ENCODE measurements around the gene MACO1. TPM values are rescaled to one million over a fixed set of nuclear protein-coding genes. Genes with fewer than 3 reads are reported as not detected.
A peak's percentile ranks its signal among the peaks of the same experiment; 100 is the strongest.
"Not testable (repeated sequence)": the region's sequence is repeated elsewhere in the genome, so short reads cannot be mapped to it uniquely, and the experiment has no call there.

The MACO1 gene, protein sequence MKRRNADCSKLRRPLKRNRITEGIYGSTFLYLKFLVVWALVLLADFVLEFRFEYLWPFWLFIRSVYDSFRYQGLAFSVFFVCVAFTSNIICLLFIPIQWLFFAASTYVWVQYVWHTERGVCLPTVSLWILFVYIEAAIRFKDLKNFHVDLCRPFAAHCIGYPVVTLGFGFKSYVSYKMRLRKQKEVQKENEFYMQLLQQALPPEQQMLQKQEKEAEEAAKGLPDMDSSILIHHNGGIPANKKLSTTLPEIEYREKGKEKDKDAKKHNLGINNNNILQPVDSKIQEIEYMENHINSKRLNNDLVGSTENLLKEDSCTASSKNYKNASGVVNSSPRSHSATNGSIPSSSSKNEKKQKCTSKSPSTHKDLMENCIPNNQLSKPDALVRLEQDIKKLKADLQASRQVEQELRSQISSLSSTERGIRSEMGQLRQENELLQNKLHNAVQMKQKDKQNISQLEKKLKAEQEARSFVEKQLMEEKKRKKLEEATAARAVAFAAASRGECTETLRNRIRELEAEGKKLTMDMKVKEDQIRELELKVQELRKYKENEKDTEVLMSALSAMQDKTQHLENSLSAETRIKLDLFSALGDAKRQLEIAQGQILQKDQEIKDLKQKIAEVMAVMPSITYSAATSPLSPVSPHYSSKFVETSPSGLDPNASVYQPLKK
- total RNA-seq (19.3 TPM), polyA plus RNA-seq (ENCODE audit: insufficient read depth, low read depth, low replicate concordance) (12.1 TPM)
- long read RNA-seq, donor 1, partial matches to known transcripts: 0 of 1 reads
- long read RNA-seq, donor 1, other reads (novel, unspliced or antisense): 0 of 1 reads
- long read RNA-seq, donor 2, partial matches to known transcripts: 5 of 5 reads
- long read RNA-seq, donor 2, other reads (novel, unspliced or antisense): 0 of 5 reads
- long read RNA-seq, donor 3, partial matches to known transcripts: 7 of 7 reads
- long read RNA-seq, donor 3, other reads (novel, unspliced or antisense): 0 of 7 reads
- long read RNA-seq, donor 4, partial matches to known transcripts: 0 of 3 reads
- long read RNA-seq, donor 4, other reads (novel, unspliced or antisense): 0 of 3 reads
- long read RNA-seq, donor 5: 0 reads
- long read RNA-seq, donor 6: 0 reads
- long read RNA-seq, donor 7, partial matches to known transcripts: 6 of 10 reads
- long read RNA-seq, donor 7, other reads (novel, unspliced or antisense): 4 of 10 reads
- long read RNA-seq, donor 8, partial matches to known transcripts: 6 of 7 reads
- long read RNA-seq, donor 8, other reads (novel, unspliced or antisense): 0 of 7 reads
- long read RNA-seq, donor 9, partial matches to known transcripts: 0 of 2 reads
- long read RNA-seq, donor 9, other reads (novel, unspliced or antisense): 0 of 2 reads
- long read RNA-seq, donor 10, partial matches to known transcripts: 0 of 2 reads
- long read RNA-seq, donor 10, other reads (novel, unspliced or antisense): 0 of 2 reads

DNA sequence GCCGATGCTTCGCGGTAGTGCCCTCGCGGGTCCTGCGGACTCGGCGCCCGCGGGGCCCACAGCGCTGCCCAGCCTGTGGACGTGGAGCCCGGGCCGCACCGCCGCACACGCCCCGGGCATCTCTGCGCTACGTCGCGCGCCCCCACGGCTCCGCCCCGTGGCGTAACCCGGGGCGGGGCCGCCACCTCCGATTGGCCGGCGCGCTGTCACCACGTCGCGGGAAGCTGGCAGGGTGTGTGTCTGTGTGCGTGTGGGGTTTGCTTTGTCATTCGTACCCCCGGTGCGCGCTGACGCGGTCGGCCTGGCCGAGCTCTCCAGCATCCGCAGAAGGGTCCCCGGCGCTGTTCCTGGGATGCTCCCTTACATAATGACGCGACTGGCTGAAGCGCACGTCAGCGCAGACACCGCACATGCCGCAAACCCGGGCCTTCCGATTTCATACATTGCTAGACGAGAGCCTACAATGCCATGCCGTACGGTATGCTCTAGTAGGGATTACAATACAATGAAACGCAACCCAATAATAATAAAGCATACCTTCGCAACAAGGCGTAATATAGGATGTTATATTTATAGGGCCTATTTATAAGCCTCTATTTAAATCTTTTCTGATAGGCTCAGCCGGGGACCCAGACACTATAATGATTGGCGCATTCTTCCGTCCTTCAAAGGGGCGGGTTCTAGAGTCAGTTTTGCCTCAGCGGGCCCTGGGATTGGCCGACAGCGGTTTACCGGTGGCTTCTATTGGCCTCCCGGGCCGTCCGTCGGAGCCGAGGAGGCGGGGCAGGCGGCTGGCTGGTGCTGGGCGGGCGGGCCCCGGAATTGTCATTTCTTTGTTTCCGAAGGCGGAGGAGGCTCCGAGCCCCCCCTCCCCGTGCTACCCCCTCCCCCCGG, at the start of gene MACO1:
Gene MACO1 (plus strand): TSS at position 825 of the 894 bp plus-strand sequence. CDS start 202 bp downstream, outside the sequence.
- peak; percentile 97 for FAIRE-seq
- intact Hi-C loops (cut with DNase I): no loop called here

DNA sequence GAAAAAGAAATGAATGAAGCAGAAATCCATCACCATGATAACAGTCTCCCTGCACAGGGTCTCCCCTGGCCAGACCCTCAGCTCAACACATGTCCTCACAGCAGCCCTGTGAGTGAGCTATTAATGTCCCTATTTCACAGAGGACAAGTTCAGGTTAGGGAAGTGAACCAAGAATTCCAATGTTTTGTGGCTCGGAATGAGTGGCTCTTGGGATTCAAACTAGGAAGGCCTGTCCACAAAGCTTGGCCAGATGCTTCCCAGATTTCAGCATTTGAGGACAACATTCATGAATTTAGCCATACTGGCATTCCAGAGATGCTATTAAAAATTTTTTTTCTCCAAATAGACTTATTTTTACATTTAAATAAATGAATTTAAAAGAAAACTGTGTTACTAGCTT, 48.2 kb upstream of the MACO1 start:
- H3K4me1 ChIP-seq (ENCODE audit: control insufficient read depth in 2 of 3, insufficient read depth in 2 of 3, low read depth in 1 of 3, low read length in 3 of 3); H3K36me3 ChIP-seq (ENCODE audit: control insufficient read depth in 2 of 3, insufficient read depth in 3 of 3, low read length in 3 of 3); intact Hi-C loops (cut with DNase I); DNase-seq; FAIRE-seq; H3K4me3 ChIP-seq (ENCODE audit: low read length in 3 of 3); H3K9ac ChIP-seq (ENCODE audit: low read length in 3 of 3); H3K27ac ChIP-seq (ENCODE audit: low read depth in 2 of 2, low read length in 2 of 2); H3K27me3 ChIP-seq (ENCODE audit: control insufficient read depth, insufficient read depth, low read length); H3K9me3 ChIP-seq (ENCODE audit: control insufficient read depth in 2 of 3, insufficient read depth in 1 of 3, low read length in 3 of 3): not testable (repeated sequence)

More for the DNA sequence above, at the start of gene MACO1:
- TF ChIP-seq, protein P1, sequence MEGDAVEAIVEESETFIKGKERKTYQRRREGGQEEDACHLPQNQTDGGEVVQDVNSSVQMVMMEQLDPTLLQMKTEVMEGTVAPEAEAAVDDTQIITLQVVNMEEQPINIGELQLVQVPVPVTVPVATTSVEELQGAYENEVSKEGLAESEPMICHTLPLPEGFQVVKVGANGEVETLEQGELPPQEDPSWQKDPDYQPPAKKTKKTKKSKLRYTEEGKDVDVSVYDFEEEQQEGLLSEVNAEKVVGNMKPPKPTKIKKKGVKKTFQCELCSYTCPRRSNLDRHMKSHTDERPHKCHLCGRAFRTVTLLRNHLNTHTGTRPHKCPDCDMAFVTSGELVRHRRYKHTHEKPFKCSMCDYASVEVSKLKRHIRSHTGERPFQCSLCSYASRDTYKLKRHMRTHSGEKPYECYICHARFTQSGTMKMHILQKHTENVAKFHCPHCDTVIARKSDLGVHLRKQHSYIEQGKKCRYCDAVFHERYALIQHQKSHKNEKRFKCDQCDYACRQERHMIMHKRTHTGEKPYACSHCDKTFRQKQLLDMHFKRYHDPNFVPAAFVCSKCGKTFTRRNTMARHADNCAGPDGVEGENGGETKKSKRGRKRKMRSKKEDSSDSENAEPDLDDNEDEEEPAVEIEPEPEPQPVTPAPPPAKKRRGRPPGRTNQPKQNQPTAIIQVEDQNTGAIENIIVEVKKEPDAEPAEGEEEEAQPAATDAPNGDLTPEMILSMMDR (IDR thresholded peaks at IDR 0.05; ENCODE audit: borderline replicate concordance, extremely low read depth, insufficient read depth): no peak
- peak; percentile 98 to 99 (median 98) for DNase-seq
- Histone ChIP-seq H3K4me1 (ENCODE audit: control insufficient read depth in 2 of 3, insufficient read depth in 2 of 3, low read depth in 1 of 3, low read length in 3 of 3) (peaks cover 0 to 17% (median 12%) of the 10 kb centered on the region in 3 donors), H3K9ac (ENCODE audit: low read length in 3 of 3) (peak within 1 kb of the TSS; percentile 56 to 84 (median 81)), H3K36me3 (ENCODE audit: control insufficient read depth in 2 of 3, insufficient read depth in 3 of 3, low read length in 3 of 3) (no peaks in the 10 kb centered on the region), H3K27me3 (ENCODE audit: control insufficient read depth, insufficient read depth, low read length) (no peaks in the 10 kb centered on the region), H3K4me3 (ENCODE audit: low read length in 3 of 3) (peak within 1 kb of the TSS; percentile 94 to 99 (median 97)), H3K9me3 (ENCODE audit: control insufficient read depth in 2 of 3, insufficient read depth in 1 of 3, low read length in 3 of 3) (no peaks in the 10 kb centered on the region), H3K27ac (ENCODE audit: low read depth in 2 of 2, low read length in 2 of 2) (peak within 1 kb of the TSS; percentile 78 to 89)

DNA sequence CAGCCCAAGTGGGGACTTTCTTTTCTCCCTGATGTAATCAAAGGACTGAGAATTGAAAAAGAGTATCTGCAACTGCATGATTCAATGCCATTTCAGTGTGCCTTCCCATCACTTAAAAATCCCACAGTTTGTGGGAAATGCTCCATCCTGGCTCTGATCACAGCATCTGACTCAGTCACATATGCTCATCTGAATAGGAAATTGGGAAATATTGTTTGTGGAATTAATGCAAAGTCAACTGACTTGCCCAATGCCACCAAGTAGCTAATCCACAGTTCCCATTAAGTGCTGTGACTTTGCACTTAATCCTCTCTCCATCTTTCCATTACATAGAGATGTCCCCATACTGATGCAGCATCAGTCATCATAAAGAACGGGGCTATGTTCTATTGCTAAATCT, 47.6 kb upstream of the MACO1 start:
- H3K9ac ChIP-seq (ENCODE audit: low read length in 3 of 3); intact Hi-C loops (cut with DNase I); H3K36me3 ChIP-seq (ENCODE audit: control insufficient read depth in 2 of 3, insufficient read depth in 3 of 3, low read length in 3 of 3); H3K9me3 ChIP-seq (ENCODE audit: control insufficient read depth in 2 of 3, insufficient read depth in 1 of 3, low read length in 3 of 3); H3K4me1 ChIP-seq (ENCODE audit: control insufficient read depth in 2 of 3, insufficient read depth in 2 of 3, low read depth in 1 of 3, low read length in 3 of 3); H3K27me3 ChIP-seq (ENCODE audit: control insufficient read depth, insufficient read depth, low read length); H3K27ac ChIP-seq (ENCODE audit: low read depth in 2 of 2, low read length in 2 of 2); FAIRE-seq; DNase-seq; H3K4me3 ChIP-seq (ENCODE audit: low read length in 3 of 3): not testable (repeated sequence)

DNA sequence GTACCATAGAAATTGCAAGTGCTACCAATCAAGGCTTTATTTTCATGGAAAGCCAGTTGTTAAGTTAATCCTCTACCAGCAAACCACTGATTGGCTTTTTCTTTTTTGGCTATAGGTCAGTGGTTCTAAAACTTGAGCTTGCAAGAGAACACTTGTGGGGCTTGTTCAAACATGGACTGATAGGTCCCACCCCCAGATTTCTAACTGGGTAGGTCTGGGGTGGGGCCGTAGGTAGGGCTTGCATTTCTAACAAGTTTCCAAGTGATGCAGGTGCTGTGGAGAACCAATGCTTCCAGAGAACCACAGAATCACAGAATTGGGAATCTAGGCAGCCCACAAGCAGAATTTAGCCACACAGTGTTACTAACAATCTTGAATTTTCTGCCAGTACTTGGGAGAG, 46.8 kb upstream of the MACO1 start:
- H3K4me1 ChIP-seq (ENCODE audit: control insufficient read depth in 2 of 3, insufficient read depth in 2 of 3, low read depth in 1 of 3, low read length in 3 of 3); H3K27me3 ChIP-seq (ENCODE audit: control insufficient read depth, insufficient read depth, low read length); intact Hi-C loops (cut with DNase I); H3K9me3 ChIP-seq (ENCODE audit: control insufficient read depth in 2 of 3, insufficient read depth in 1 of 3, low read length in 3 of 3); H3K9ac ChIP-seq (ENCODE audit: low read length in 3 of 3); H3K27ac ChIP-seq (ENCODE audit: low read depth in 2 of 2, low read length in 2 of 2); H3K4me3 ChIP-seq (ENCODE audit: low read length in 3 of 3); H3K36me3 ChIP-seq (ENCODE audit: control insufficient read depth in 2 of 3, insufficient read depth in 3 of 3, low read length in 3 of 3); FAIRE-seq; DNase-seq: not testable (repeated sequence)

DNA sequence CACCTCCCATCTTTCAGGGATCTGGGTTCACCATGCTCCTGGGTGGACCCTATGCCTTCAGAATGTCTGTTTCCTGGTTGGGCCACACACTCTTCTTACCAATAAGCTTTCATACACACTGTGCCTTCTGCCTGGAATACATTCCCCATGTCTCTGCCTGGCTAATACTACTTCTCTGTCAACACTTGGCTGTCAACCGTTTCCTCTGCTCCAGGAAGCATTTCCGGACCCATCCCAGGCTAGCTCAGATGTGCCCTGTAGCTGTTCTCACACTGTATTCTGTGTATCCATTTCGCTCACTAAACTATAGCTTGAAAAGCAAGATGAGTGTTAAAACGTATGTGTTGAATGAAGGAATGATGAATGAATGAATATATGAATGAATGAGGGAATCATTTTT, 43.6 kb upstream of the MACO1 start:
- DNase-seq: peak in 1 of 5 donors; percentile 4
- H3K4me3 ChIP-seq (ENCODE audit: low read length in 3 of 3); H3K9me3 ChIP-seq (ENCODE audit: control insufficient read depth in 2 of 3, insufficient read depth in 1 of 3, low read length in 3 of 3); FAIRE-seq; H3K27ac ChIP-seq (ENCODE audit: low read depth in 2 of 2, low read length in 2 of 2); intact Hi-C loops (cut with DNase I); H3K36me3 ChIP-seq (ENCODE audit: control insufficient read depth in 2 of 3, insufficient read depth in 3 of 3, low read length in 3 of 3); H3K9ac ChIP-seq (ENCODE audit: low read length in 3 of 3); H3K27me3 ChIP-seq (ENCODE audit: control insufficient read depth, insufficient read depth, low read length); H3K4me1 ChIP-seq (ENCODE audit: control insufficient read depth in 2 of 3, insufficient read depth in 2 of 3, low read depth in 1 of 3, low read length in 3 of 3): not testable (repeated sequence)

DNA sequence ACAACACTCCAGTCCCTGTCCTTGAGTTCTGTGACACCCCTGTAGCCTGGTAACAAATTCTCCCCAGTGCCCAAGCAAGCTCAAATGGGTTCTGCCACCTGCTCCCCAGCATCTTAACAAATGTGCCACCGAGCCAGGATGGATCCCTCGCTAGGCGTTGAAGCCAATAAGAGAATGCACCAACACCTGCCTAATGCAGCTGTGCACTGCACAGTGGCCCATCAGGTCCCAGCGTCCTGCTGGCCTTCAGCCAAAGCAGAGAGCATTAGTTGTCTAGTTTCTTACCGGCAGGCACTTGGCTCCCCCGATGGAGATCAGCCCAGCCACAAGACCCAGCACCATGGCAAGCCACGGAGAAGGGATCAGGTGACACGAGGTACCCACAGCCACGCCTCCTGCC, 42.0 kb upstream of the MACO1 start:
- H3K4me1 ChIP-seq (ENCODE audit: control insufficient read depth in 2 of 3, insufficient read depth in 2 of 3, low read depth in 1 of 3, low read length in 3 of 3); H3K9me3 ChIP-seq (ENCODE audit: control insufficient read depth in 2 of 3, insufficient read depth in 1 of 3, low read length in 3 of 3); H3K27ac ChIP-seq (ENCODE audit: low read depth in 2 of 2, low read length in 2 of 2); H3K36me3 ChIP-seq (ENCODE audit: control insufficient read depth in 2 of 3, insufficient read depth in 3 of 3, low read length in 3 of 3); FAIRE-seq; H3K9ac ChIP-seq (ENCODE audit: low read length in 3 of 3); intact Hi-C loops (cut with DNase I); H3K4me3 ChIP-seq (ENCODE audit: low read length in 3 of 3); H3K27me3 ChIP-seq (ENCODE audit: control insufficient read depth, insufficient read depth, low read length); DNase-seq: not testable (repeated sequence)
